Measurements from ENCODE around the gene CYSRT1.

CYSRT1 gene

GRCh38 chr9:137190315-137190856 is 34.6 kb upstream of the CYSRT1 start:
- no peak for DNase-seq (ENCODE audit: low read depth in 2 of 2)

- no peak for DNase-seq (ENCODE audit: low read depth in 2 of 2)
Observed at GRCh38 chr9:137191245-137191644, 33.7 kb upstream of the CYSRT1 start.

- no peak for DNase-seq (ENCODE audit: low read depth in 2 of 2)
Observed at GRCh38 chr9:137191691-137192447, 33.1 kb upstream of the CYSRT1 start.

GRCh38 chr9:137192448-137192780 is 32.6 kb upstream of the CYSRT1 start:
- DNase-seq (ENCODE audit: low read depth in 2 of 2), result no peak

GRCh38 chr9:137192859-137193258 is 32.1 kb upstream of the CYSRT1 start:
- no peak for DNase-seq (ENCODE audit: low read depth in 2 of 2)

- DNase-seq (ENCODE audit: low read depth in 2 of 2), result no peak
Observed at GRCh38 chr9:137193771-137194170, 31.2 kb upstream of the CYSRT1 start.

- DNase-seq (ENCODE audit: low read depth in 2 of 2), result no peak
Observed at GRCh38 chr9:137194388-137194787, 30.6 kb upstream of the CYSRT1 start.

GRCh38 chr9:137194909-137195308 is 30.1 kb upstream of the CYSRT1 start:
- DNase-seq (ENCODE audit: low read depth in 2 of 2), result no peak

- no peak for DNase-seq (ENCODE audit: low read depth in 2 of 2)
Observed at GRCh38 chr9:137195525-137196220, 29.3 kb upstream of the CYSRT1 start.

- no peak for DNase-seq (ENCODE audit: low read depth in 2 of 2)
Observed at GRCh38 chr9:137198051-137198901, 26.7 kb upstream of the CYSRT1 start.

- DNase-seq (ENCODE audit: low read depth in 2 of 2), result no peak
Observed at GRCh38 chr9:137198902-137199283, 26.1 kb upstream of the CYSRT1 start.

GRCh38 chr9:137199411-137200121 is 25.4 kb upstream of the CYSRT1 start:
- no peak for DNase-seq (ENCODE audit: low read depth in 2 of 2)

- DNase-seq (ENCODE audit: low read depth in 2 of 2), result peak; percentile 96 to 99
Observed at GRCh38 chr9:137200311-137201204, 24.4 kb upstream of the CYSRT1 start, which contains the start of gene TPRN. Gene TPRN (minus strand): TSS chr9:137200741. CDS start chr9:137200711, 30 bp downstream.

GRCh38 chr9:137201205-137201868 is 23.6 kb upstream of the CYSRT1 start:
- DNase-seq (ENCODE audit: low read depth in 2 of 2), result no peak

GRCh38 chr9:137202966-137203365 is 22.0 kb upstream of the CYSRT1 start:
- DNase-seq (ENCODE audit: low read depth in 2 of 2), result no peak

GRCh38 chr9:137204731-137205125 is 20.2 kb upstream of the CYSRT1 start:
- DNase-seq (ENCODE audit: low read depth in 2 of 2), result no peak

- peak; percentile 84 for DNase-seq (ENCODE audit: low read depth in 2 of 2)
Observed at GRCh38 chr9:137205126-137206069, 19.6 kb upstream of the CYSRT1 start, which contains the start of the genes NDOR1 and TMEM203. Gene NDOR1 (plus strand): TSS chr9:137205700. CDS start chr9:137205778, 78 bp downstream. Gene TMEM203 (minus strand): TSS chr9:137205648. CDS start chr9:137205414, 234 bp downstream.

GRCh38 chr9:137206602-137207001 is 18.4 kb upstream of the CYSRT1 start:
- DNase-seq (ENCODE audit: low read depth in 2 of 2), result no peak

GRCh38 chr9:137211532-137211931 is 13.4 kb upstream of the CYSRT1 start:
- DNase-seq (ENCODE audit: low read depth in 2 of 2), result no peak

Measured in stimulated activated CD8-positive, alpha-beta memory T cell treated with anti-CD3 and anti-CD28 coated beads, Interleukin-15, amount 100 ng/mL, for 4 hours (primary cell).